Measurements from ENCODE around the gene TMEM11.
"Not testable (repeated sequence)": the region's sequence is repeated elsewhere in the genome, so short reads cannot be mapped to it uniquely, and the experiment has no call there.

The TMEM11 gene

DNA sequence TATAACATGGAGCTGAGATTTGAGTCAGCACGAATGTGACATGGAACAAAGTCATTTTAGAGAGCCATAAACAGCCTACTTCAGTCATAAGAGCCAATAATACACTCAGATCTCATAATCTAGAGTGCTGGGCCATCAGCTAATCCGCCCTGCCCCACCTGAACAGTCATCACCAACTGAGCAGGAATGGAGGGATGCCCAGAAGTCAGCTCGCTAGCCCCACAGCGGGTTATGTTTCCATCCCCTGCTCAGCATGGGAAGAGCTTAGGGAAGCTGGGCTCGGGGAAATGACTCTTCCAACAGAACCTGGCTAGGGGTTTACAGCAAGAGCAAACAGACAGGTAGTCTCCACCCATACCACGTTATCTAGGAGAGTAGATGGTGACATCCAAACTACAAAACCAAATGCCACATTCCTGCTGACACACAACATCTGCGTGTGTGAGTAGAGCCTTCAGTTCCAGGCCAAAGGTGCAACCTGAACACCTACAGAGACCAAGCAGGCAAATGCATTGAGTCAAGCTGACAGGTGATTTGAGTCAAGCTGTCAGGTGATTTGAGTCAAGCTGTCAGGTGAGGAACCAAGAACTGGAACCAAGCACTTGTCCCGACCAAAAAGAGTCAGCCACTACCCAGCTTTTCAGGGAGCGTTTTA lies 2.0 kb downstream of the TMEM11 start:
- DNase-seq (ENCODE audit: low read depth) = no peak

DNA sequence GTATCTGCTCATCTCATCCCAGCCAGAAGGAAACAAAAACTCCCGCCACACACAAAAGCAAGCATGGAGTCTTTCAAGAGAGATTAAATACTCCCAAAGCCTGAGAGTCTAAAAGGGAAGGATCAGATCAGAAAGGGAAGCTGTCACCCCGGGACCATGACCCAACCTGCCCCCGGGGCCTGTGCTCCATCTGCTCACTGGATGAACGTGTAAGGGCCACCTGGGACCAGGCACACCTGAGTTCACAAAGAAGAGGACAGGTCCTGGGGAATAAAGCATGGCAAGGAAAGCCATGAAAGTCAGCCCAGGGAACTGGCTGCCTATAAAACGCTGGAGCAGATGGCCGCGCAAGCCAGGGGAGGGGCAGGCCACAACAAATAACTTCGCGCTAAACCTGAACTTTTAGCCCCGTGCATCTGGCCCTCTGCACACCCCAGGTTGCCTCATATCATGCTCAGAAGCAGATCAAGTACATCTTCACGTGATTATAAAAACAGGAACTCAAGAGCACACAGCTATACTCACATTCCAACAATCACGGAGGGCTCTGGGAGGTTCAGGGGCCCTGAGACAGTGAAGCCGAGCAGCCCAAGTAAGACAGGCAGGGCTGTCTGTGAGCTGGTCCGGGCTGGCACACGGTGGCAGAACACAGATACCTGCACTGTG lies 3.4 kb downstream of the TMEM11 start:
- DNase-seq (ENCODE audit: low read depth) = no peak

DNA sequence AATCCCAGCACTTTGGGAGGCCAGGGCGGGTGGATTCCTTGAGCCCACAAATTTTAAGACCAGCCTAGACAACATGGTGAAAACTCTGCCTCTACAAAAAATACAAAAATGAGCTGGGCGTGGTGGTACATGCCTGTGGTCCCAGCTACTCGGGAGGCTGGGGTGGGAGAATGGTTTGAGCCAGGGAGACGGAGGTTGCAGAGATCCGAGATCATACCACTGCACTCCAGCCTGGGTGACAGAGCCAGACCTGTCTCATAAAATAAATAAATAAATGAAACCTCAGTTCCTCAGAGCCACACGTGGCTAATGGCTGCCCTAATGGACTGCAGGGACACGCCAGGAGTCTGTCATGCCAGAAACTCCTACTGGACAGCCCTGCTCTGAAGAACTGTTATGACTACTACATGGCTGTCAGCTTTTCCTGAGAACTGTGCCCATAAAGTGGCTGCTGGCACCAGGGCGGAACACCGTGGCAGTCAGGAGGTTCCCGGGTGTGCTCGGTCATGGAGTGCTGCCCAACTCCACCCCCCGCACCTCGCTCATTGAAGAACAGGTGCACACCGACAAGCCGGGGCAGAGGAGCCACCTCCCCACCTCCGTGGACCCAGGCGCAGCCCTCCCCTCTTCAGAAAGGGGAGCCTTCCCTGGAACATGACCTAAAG lies 4.3 kb downstream of the TMEM11 start:
- DNase-seq (ENCODE audit: low read depth) = no peak

GRCh38 chr17:21208352-21208751 lies 5.6 kb downstream of the TMEM11 start:
- DNase-seq (ENCODE audit: low read depth) = no peak

DNA sequence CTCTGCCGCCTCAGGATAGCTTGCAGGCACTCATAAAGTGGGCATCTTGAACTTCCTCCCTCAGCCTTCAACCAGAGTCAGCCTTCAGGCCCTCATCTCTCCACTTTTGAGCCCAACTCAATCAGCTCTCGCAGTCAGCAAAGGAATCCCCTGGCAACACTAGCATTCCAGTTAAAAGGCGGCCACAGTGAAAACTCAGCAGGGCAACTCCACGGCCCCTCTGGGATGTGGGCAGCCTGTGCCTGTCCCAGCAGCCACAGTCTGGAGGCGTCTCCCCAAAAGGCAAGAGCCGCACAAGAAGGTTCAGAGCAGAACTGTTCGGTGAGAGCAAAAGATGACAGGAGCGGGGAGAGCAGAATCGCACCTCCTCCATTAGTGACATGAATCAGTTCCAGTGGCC lies 9.0 kb downstream of the TMEM11 start:
- no peak for DNase-seq (ENCODE audit: low read depth)

GRCh38 chr17:21202512-21202911 lies 11.4 kb downstream of the TMEM11 start:
- no peak for DNase-seq (ENCODE audit: low read depth)

DNA sequence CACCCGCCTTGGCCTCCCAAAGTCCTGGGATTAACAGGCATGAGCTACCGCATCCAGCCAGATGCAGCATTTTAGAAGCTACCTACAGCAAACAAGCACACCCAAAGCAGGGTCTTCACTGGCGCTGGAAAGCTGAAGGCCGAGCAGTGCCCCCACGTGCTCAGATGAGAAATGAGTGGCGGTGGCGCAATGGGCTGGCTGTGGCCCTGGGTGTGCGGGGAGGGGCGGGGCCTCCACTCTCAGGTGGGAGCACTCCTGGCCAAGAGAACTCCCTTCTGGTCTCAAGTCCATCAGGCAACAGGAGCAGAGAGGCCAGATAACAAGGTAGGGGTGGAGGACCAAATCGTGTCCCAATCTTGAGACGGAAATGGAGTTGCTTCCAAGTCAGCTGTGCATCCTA lies 12.1 kb downstream of the TMEM11 start:
- DNase-seq (ENCODE audit: low read depth) = no peak

GRCh38 chr17:21201298-21201595 lies 12.7 kb downstream of the TMEM11 start:
- no peak for DNase-seq (ENCODE audit: low read depth)

GRCh38 chr17:21200590-21201297 lies 13.2 kb downstream of the TMEM11 start:
- DNase-seq (ENCODE audit: low read depth) = no peak

GRCh38 chr17:21199856-21200255 lies 14.1 kb downstream of the TMEM11 start:
- DNase-seq (ENCODE audit: low read depth) = no peak

DNA sequence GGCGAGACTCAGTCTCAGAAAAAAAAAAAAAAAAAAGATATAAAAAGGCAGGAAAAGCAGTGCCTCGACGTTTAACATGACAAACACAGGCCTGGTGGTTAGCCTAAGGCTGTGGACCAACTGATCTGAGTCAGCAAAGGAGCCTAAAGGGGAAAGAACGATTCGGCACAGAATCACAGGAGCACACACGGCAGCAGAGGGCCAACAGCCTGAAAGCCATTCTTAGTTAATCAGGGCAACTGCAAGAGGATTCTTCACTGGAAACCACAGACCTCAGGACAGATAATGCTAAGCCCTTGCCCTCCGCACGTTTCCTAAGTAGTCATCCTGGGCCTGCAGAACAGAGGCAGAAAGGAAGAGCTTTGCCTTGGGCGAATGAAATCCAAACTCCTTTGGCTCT lies 14.7 kb downstream of the TMEM11 start:
- DNase-seq (ENCODE audit: low read depth) = peak; percentile 92

DNA sequence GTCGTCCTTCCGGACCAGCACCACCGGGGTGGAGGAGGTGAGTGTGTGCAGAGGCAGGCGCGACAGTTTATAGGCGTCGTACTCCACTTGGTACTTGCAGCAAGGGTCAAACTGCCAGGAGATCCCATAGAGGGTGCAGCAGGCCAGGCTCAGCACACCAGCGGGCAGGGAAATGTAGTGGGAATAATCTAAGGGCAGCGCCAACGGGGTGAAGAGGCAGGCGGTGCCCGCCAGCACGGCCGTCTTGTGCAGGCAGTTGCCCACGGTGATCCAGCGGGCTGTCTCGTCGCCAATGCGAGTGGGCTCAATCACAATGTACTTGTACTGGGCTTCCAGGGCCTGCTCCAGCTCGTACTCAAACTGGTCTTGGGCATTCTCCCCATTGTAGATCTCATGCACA lies 15.6 kb downstream of the TMEM11 start:
- DNase-seq (ENCODE audit: low read depth) = no peak

DNA sequence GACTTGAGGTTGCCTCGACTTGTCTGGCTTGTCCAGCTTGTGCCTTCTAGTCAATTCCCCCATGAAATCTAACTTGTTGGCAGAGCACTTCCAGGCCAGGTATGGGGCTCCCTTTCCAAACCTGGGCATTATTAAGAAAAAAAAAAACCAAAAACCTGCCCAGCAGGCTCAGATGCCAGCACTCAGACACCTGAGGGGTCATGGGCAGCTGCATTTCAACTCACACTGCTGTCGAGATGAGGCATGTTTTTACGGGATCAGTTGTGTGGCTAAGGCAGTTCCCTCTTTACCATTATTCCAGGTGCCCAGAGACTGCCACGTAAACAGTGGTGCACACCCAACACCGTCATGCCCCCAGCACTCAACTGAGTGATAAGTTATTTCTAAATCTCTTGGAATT lies 17.8 kb downstream of the TMEM11 start:
- DNase-seq (ENCODE audit: low read depth) = no peak

DNA sequence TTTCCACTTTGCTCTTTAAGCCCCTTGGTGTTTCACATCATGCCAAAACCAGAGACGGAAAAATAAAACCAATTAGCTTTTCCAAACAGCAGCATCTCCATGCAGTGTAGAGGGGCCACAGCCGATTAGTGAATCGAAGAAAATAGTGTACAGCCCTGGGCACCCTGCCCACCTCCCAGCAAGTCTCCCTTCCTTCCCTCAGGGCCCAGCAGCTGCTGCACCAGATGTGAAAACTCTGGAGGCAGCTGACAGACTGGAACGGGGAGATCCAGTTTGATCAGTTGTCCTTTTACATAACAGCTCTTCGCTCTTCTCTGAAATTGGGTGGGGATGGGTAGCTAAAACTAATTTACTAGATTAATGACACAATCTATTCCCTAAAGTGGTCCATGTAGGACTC lies 19.3 kb downstream of the TMEM11 start:
- DNase-seq (ENCODE audit: low read depth) = peak; percentile 47

DNA sequence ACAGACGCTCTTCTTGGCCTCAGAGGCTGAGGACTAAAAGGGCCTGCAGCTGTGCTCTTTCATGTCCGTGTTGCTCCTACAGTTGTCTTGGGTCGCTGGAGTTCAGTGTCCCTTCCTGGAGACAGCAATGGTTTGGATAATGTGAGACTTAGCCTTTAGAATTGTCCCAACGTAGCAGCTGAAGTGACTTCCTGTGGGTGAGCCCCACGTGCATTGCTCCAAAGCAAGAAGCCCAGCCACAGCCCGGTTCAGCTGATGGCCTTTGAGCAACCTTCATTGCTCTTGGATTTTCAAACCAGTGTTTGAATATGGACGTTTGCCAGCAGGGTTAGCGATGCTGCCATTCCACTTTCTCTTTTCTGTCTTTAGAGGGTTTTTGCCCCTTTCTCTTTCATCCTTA lies 19.7 kb downstream of the TMEM11 start:
- DNase-seq (ENCODE audit: low read depth) = no peak

DNA sequence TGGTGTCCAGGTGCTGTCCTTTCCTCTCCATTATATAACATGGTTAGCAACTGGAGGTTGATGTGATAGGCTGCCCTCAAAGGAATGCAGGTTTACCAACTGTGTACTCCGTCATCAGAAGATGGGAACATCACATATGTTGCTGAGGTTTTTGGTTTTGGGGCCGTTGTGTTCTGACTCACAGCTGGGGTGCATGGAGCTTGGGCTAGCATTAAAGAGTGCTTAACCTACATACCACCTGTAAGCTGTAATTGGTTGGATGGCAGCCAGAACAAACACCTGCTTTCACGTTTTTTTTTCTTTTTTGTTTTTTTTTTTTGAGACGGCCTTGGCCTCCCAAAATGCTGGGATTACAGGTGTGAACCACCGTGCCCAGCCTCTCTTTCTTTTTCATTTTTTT lies 20.9 kb downstream of the TMEM11 start:
- no peak for DNase-seq (ENCODE audit: low read depth)

- DNase-seq (ENCODE audit: low read depth) = not testable (repeated sequence)
Measured at GRCh38 chr17:21192414-21192813, 21.5 kb downstream of the TMEM11 start.

DNA sequence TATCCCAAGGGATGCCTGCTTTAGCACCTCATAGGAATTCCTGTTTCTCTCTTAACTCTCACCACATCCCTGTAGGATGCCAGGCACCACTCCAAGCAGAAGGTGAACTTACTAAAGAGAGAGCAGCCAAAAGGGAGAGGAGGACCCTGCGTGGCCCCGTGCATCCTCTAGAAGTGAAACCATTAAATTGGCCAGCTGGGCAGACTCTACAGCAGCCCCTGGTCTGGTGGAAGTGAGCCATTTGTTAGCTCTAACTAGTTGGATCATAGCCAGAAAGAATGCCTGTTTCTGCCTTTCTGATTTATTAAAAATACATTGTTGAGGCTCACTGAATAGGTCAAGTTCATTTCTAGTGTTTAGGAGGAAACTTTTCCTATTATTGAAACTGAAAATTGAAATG lies 22.3 kb downstream of the TMEM11 start:
- no peak for DNase-seq (ENCODE audit: low read depth)

DNA sequence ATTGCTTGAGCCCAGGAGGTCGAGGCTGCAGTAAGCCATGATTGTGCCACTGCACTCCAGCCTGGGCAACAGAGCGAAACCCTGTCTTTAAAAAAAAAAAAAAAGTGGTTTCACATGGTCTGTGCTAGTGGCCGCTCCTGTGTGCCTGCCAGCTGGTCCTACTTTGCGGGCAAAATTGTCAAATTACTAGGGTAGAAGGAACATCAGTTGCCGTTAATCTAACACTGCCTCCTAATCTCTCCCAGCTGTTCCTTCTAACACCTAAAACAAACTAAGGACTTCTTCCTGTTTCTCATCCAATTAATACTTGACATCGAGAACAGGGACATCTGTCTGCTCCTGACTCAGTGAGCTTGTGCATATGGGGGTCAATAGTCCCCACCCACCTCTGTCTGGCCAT lies 23.9 kb downstream of the TMEM11 start:
- no peak for DNase-seq (ENCODE audit: low read depth)

GRCh38 chr17:21189361-21189760 lies 24.6 kb downstream of the TMEM11 start:
- no peak for DNase-seq (ENCODE audit: low read depth)

- no peak for DNase-seq (ENCODE audit: low read depth)
Measured at GRCh38 chr17:21186399-21187187, 27.4 kb downstream of the TMEM11 start.

- no peak for DNase-seq (ENCODE audit: low read depth)
Measured at GRCh38 chr17:21185061-21185460, 28.9 kb downstream of the TMEM11 start.
